Stimulated activated CD4-positive, alpha-beta T cell treated with anti-CD3 and anti-CD28 coated beads, Interleukin-15, amount 100 ng/mL, for 24 hours (primary cell): ENCODE results near the gene LAPTM5.

Experiments used
- DNase-seq: peaks from one replicate; pipeline ENCODE4 v3.0.0-alpha.2; 2020

LAPTM5 gene

GRCh38 chr1:30740251-30741238 is 17.0 kb downstream of the LAPTM5 start:
- no peak for DNase-seq

- no peak for DNase-seq
These were observed 18.0 kb downstream of the LAPTM5 start for GRCh38 chr1:30739601-30740000.

GRCh38 chr1:30738715-30739559 is 18.6 kb downstream of the LAPTM5 start:
- no peak for DNase-seq

GRCh38 chr1:30738040-30738714 is 19.4 kb downstream of the LAPTM5 start:
- DNase-seq, result no peak

GRCh38 chr1:30737357-30738039 is 20.1 kb downstream of the LAPTM5 start:
- no peak for DNase-seq

GRCh38 chr1:30735668-30736498 is 21.7 kb downstream of the LAPTM5 start:
- DNase-seq, result no peak

- no peak for DNase-seq
These were observed 22.4 kb downstream of the LAPTM5 start for GRCh38 chr1:30735124-30735523.

- DNase-seq, result no peak
These were observed 23.0 kb downstream of the LAPTM5 start for GRCh38 chr1:30734580-30734979.

GRCh38 chr1:30734106-30734505 is 23.5 kb downstream of the LAPTM5 start:
- DNase-seq, result no peak

GRCh38 chr1:30733493-30733892 is 24.1 kb downstream of the LAPTM5 start:
- no peak for DNase-seq

- DNase-seq, result no peak
These were observed 25.1 kb downstream of the LAPTM5 start for GRCh38 chr1:30732277-30732996.

- DNase-seq, result no peak
These were observed 25.7 kb downstream of the LAPTM5 start for GRCh38 chr1:30731806-30732276.

GRCh38 chr1:30731109-30731805 is 26.3 kb downstream of the LAPTM5 start:
- DNase-seq, result no peak

GRCh38 chr1:30730346-30731108 is 27.0 kb downstream of the LAPTM5 start:
- DNase-seq, result no peak

GRCh38 chr1:30729901-30730300 is 27.7 kb downstream of the LAPTM5 start:
- no peak for DNase-seq

- no peak for DNase-seq
These were observed 28.5 kb downstream of the LAPTM5 start for GRCh38 chr1:30728832-30729638.

GRCh38 chr1:30728340-30728739 is 29.2 kb downstream of the LAPTM5 start:
- no peak for DNase-seq

GRCh38 chr1:30727824-30728223 is 29.8 kb downstream of the LAPTM5 start:
- no peak for DNase-seq
